ENCODE data around the gene SLC8B1.
A peak's percentile ranks its signal among the peaks of the same experiment; 100 is the strongest.

GRCh38 chr12:113334786-113335539 is at the start of gene SLC8B1:
- TF ChIP-seq EGR1 (IDR thresholded peaks at IDR 0.05; ENCODE audit: low read depth in 2 of 2) (no peak), CTCF (IDR thresholded peaks at IDR 0.05; ENCODE audit: low read depth, low read length, missing input control) (no peak), REST (IDR thresholded peaks at IDR 0.05) (peak; percentile 55), RXRA (IDR thresholded peaks at IDR 0.05) (no peak), RAD21 (IDR thresholded peaks at IDR 0.05) (peak in 1 of 2 donors; percentile 28), JUND (IDR thresholded peaks at IDR 0.05) (no peak), NR2F2 (IDR thresholded peaks at IDR 0.05) (no peak)
